WTC11 (cell line): ENCODE results near the gene GZF1. TPM values are rescaled to one million over a fixed set of nuclear protein-coding genes. Genes with fewer than 3 reads are reported as not detected.

ENCODE experiments used
- ARID4B ChIP-seq: sonication (generic); formaldehyde crosslinking; IDR thresholded peaks from 2 replicates; pipeline ENCODE4 v1.8.0; 2023; ENCODE audit warnings: missing genetic modification reagents, mild to moderate bottlenecking, borderline replicate concordance
- NR3C1 ChIP-seq: sonication (generic); formaldehyde crosslinking; conservative IDR thresholded peaks from 2 replicates; pipeline ENCODE4 v1.8.1; 2023; ENCODE audit warnings: low read depth, mild to moderate bottlenecking, missing genetic modification reagents
- ZBTB43 ChIP-seq: sonication (generic); formaldehyde crosslinking; IDR thresholded peaks from 2 replicates; pipeline ENCODE4 v1.8.1; 2023; ENCODE audit warnings: mild to moderate bottlenecking, missing genetic modification reagents
- total RNA-seq: library from RNA; stranded (reverse); gene quantifications from 3 replicates; pipeline ENCODE4 v1.2.3, GENCODE V29; 2021

GZF1 gene
- total RNA-seq, 1 experiment from 2014 or later, result 9.5 TPM

GRCh38 chr20:23420943-23421931, 59.3 kb downstream of the GZF1 start, which contains the start of gene NAPB (continued):
- TF ChIP-seq ARID4B (CRISPR knock-in tag), result peak; percentile 61; the same call in 1 of the 2 replicates
- 0 out of 2 replicates have a peak, but pooled peaks have one; percentile 43 for TF ChIP-seq ZBTB43 (CRISPR knock-in tag)
- TF ChIP-seq NR3C1 (CRISPR knock-in tag), result 0 out of 2 replicates have a peak, but pooled peaks have one; percentile 61

Other genes starting within 250 kb of the GZF1 start
- 18.5 to 19.5 TPM (median 18.8 TPM) in 3 replicates for gene NXT1, start 11.4 kb upstream of the GZF1 start, total RNA-seq
- 12.9 to 15.1 TPM (median 13.3 TPM) in 3 replicates for gene NAPB, start 59.3 kb downstream of the GZF1 start, total RNA-seq
- not detected in 3 replicates for gene CSTL1, start 77.5 kb downstream of the GZF1 start, total RNA-seq
- not detected in 3 replicates for gene CST11, start 90.7 kb downstream of the GZF1 start, total RNA-seq
- not detected in 3 replicates for gene CST8, start 128.9 kb downstream of the GZF1 start, total RNA-seq
- not detected in 3 replicates for gene CST9L, start 206.3 kb downstream of the GZF1 start, total RNA-seq
- not detected in 3 replicates for gene CST9, start 243.7 kb downstream of the GZF1 start, total RNA-seq